Measurements from ENCODE around the gene SAMMSON. TPM values are rescaled to one million over a fixed set of nuclear protein-coding genes. Genes with fewer than 3 reads are reported as not detected.

SAMMSON gene
- total and polyA plus RNA-seq, 8 donors, result 0.46 to 4.9 (median 1.7) TPM; not detected in 2

- Histone ChIP-seq H3K27me3 (no peaks in the 10 kb centered on the region), H3K4me1 (peaks cover 0 to 10% (median 4%) of the 10 kb centered on the region in 4 donors), H3K9me3 (no peaks in the 10 kb centered on the region), H3K27ac (no peak overlapping the region), H3K36me3 (no peaks in the 10 kb centered on the region), H3K4me3 (no peak overlapping the region)
- intact Hi-C loops (cut with DNase I; ENCODE audit: low total_unique reads), result no loop called here
- no peak for DNase-seq
- 76 to 92% (median 84%) methylated on average over 3 of the region's 3 CpGs for WGBS, 5 donors
- TF ChIP-seq EP300 (IDR thresholded peaks at IDR 0.05), result no peak
- no peak for TF ChIP-seq POLR2AphosphoS5 (IDR thresholded peaks at IDR 0.05)
- no peak for TF ChIP-seq CTCF (IDR thresholded peaks at IDR 0.05)
- TF ChIP-seq POLR2A (IDR thresholded peaks at IDR 0.05), result no peak
Observed at GRCh38 chr3:70094197-70094596, 94.7 kb downstream of the SAMMSON start.

- Histone ChIP-seq H3K4me1 (peaks cover 0 to 10% (median 4%) of the 10 kb centered on the region in 4 donors), H3K9me3 (no peaks in the 10 kb centered on the region), H3K4me3 (no peak overlapping the region), H3K36me3 (no peaks in the 10 kb centered on the region), H3K27ac (no peak overlapping the region), H3K27me3 (no peaks in the 10 kb centered on the region)
- DNase-seq, result no peak
- no peak for TF ChIP-seq POLR2AphosphoS5 (IDR thresholded peaks at IDR 0.05)
- TF ChIP-seq EP300 (IDR thresholded peaks at IDR 0.05), result no peak
- TF ChIP-seq CTCF (IDR thresholded peaks at IDR 0.05), result no peak
- TF ChIP-seq POLR2A (IDR thresholded peaks at IDR 0.05), result no peak
- intact Hi-C loops (cut with DNase I; ENCODE audit: low total_unique reads), result no loop called here
- 32 to 61% (median 48%) methylated on average over 2 of the region's 2 CpGs for WGBS, 5 donors
Observed at GRCh38 chr3:70095260-70095659, 95.7 kb downstream of the SAMMSON start.

- intact Hi-C loops (cut with DNase I; ENCODE audit: low total_unique reads), result no loop called here
- 91 to 96% (median 94%) methylated on average over 5 of the region's 5 CpGs for WGBS, 5 donors
- H3K4me3 ChIP-seq, result no peak overlapping the region
- H3K27me3 ChIP-seq, result no peaks in the 10 kb centered on the region
- H3K27ac ChIP-seq, result no peak overlapping the region
- H3K9me3 ChIP-seq, result no peaks in the 10 kb centered on the region
- H3K4me1 ChIP-seq, result peaks cover 0 to 10% (median 4%) of the 10 kb centered on the region in 4 donors
- TF ChIP-seq EP300 (IDR thresholded peaks at IDR 0.05) (no peak), POLR2AphosphoS5 (IDR thresholded peaks at IDR 0.05) (no peak), CTCF (IDR thresholded peaks at IDR 0.05) (no peak), POLR2A (IDR thresholded peaks at IDR 0.05) (no peak)
- H3K36me3 ChIP-seq, result no peaks in the 10 kb centered on the region
- no peak for DNase-seq
Observed at GRCh38 chr3:70096376-70097066, 97.0 kb downstream of the SAMMSON start.

GRCh38 chr3:70097084-70097483 is 97.6 kb downstream of the SAMMSON start:
- DNase-seq, result no peak
- intact Hi-C loops (cut with DNase I; ENCODE audit: low total_unique reads), result no loop called here
- peaks cover 0 to 10% (median 4%) of the 10 kb centered on the region in 4 donors for H3K4me1 ChIP-seq
- no peak overlapping the region for H3K27ac ChIP-seq
- H3K36me3 ChIP-seq, result no peaks in the 10 kb centered on the region
- WGBS, 5 donors, result 87 to 100% (median 98%) methylated on average over 1 of the region's 1 CpG
- H3K9me3 ChIP-seq, result no peaks in the 10 kb centered on the region
- no peak overlapping the region for H3K4me3 ChIP-seq
- no peaks in the 10 kb centered on the region for H3K27me3 ChIP-seq
- TF ChIP-seq POLR2AphosphoS5 (IDR thresholded peaks at IDR 0.05) (no peak), POLR2A (IDR thresholded peaks at IDR 0.05) (no peak)

GRCh38 chr3:70108072-70108471 is 108.5 kb downstream of the SAMMSON start:
- 64 to 89% (median 80%) methylated on average over 6 of the region's 6 CpGs for whole genome bisulfite sequencing, 5 donors
- no peaks in the 10 kb centered on the region for H3K9me3 ChIP-seq
- intact Hi-C loops (cut with DNase I; ENCODE audit: low total_unique reads), result no loop called here
- H3K27ac ChIP-seq, result no peak overlapping the region
- no peaks in the 10 kb centered on the region for H3K27me3 ChIP-seq
- peak in 1 of 2 donors; percentile 42 for DNase-seq
- H3K4me3 ChIP-seq, result no peak overlapping the region
- H3K36me3 ChIP-seq, result no peaks in the 10 kb centered on the region
- no peaks in the 10 kb centered on the region for H3K4me1 ChIP-seq
- TF ChIP-seq POLR2AphosphoS5 (IDR thresholded peaks at IDR 0.05) (no peak), POLR2A (IDR thresholded peaks at IDR 0.05) (no peak), EP300 (IDR thresholded peaks at IDR 0.05) (no peak), CTCF (IDR thresholded peaks at IDR 0.05) (peak in 2 of 7 experiments; percentile 36 to 37)

Data from stomach (tissue), 9 donors.